IMR-90 (cell line): Measurements from ENCODE around the gene ADAM12. TPM values are rescaled to one million over a fixed set of nuclear protein-coding genes. Genes with fewer than 3 reads are reported as not detected.

ENCODE experiments used
- ATAC-seq: fragments of 200-7000 bp; cut with Tn5 transposase; 2 replicates; pipeline ENCODE4 v1.9.1; 2020; ENCODE audit warnings: low read depth, mild to moderate bottlenecking, moderate library complexity
- BruUV-seq: library from RNA; stranded (reverse); fragments of 400-500 nt; replicated peaks from 2 replicates; lab custom pipeline; 2021; lab: Mats Ljungman, UMichigan
- CTCF ChIA-PET: fragments of 300-600 bp; formaldehyde crosslinking; extraction: SDS; loops from one replicate; lab custom pipeline; 2021; ENCODE audit warnings: antibody characterized with exemption; lab: Yijun Ruan, JAX
- POLR2A ChIA-PET: fragments of 300-600 bp; sonication (Branson Sonifier 250); formaldehyde crosslinking; loops from one replicate; lab custom pipeline; 2022; ENCODE audit warnings: antibody characterized with exemption; ENCODE audit not compliant: unreplicated experiment; lab: Charles Lee
- DNase-seq: peaks from one replicate; pipeline ENCODE4 v3.0.0; 2013
- H2AFZ ChIP-seq: replicated peaks from 2 replicates; pipeline ENCODE3; 2013; ENCODE audit warnings: low read length, mild to moderate bottlenecking; ENCODE audit not compliant: poor library complexity
- H2AK5ac ChIP-seq: 2 replicates; pipeline ENCODE4 v1.6.1; 2013; ENCODE audit warnings: low read depth, low read length, inconsistent platforms
- H2AK9ac ChIP-seq: replicated peaks from 2 replicates; pipeline ENCODE3; 2013; ENCODE audit warnings: mild to moderate bottlenecking, low read depth, low read length, moderate library complexity; ENCODE audit not compliant: poor library complexity
- H2BK120ac ChIP-seq: 2 replicates; pipeline ENCODE4 v1.6.1; 2013; ENCODE audit warnings: low read depth, low read length, inconsistent platforms
- H2BK15ac ChIP-seq: 3 replicates; pipeline ENCODE4 v1.6.1; 2013; ENCODE audit warnings: low read depth, low read length, inconsistent platforms
- H2BK20ac ChIP-seq: 2 replicates; pipeline ENCODE4 v1.6.1; 2013; ENCODE audit warnings: low read depth, mild to moderate bottlenecking, inconsistent platforms, low read length, moderate library complexity
- H2BK5ac ChIP-seq: 2 replicates; pipeline ENCODE4 v1.6.1; 2013; ENCODE audit warnings: mild to moderate bottlenecking, low read depth, low read length, inconsistent platforms; ENCODE audit not compliant: poor library complexity, severe bottlenecking
- H3K14ac ChIP-seq: replicated peaks from 2 replicates; pipeline ENCODE4 v1.6.1; 2013; ENCODE audit warnings: low read depth, low read length, inconsistent platforms
- H3K18ac ChIP-seq: 2 replicates; pipeline ENCODE4 v1.6.1; 2013; ENCODE audit warnings: low read depth, low read length, control low read depth
- H3K23ac ChIP-seq: 2 replicates; pipeline ENCODE4 v1.6.1; 2013; ENCODE audit warnings: low read depth, low read length, inconsistent platforms
- H3K27ac ChIP-seq: 2 replicates; pipeline ENCODE4 v1.5.1; 2013; ENCODE audit warnings: mild to moderate bottlenecking, control low read depth, low read length; ENCODE audit not compliant: insufficient read depth
- H3K27me3 ChIP-seq: 2 replicates; pipeline ENCODE4 v1.6.1; 2013; ENCODE audit warnings: low read length; ENCODE audit not compliant: control insufficient read depth, insufficient read depth
- H3K36me3 ChIP-seq: 2 replicates; pipeline ENCODE4 v1.6.1; 2013; ENCODE audit warnings: low read length, mixed read lengths; ENCODE audit not compliant: control insufficient read depth, insufficient read depth
- H3K4ac ChIP-seq: 2 replicates; pipeline ENCODE4 v1.6.1; 2013; ENCODE audit warnings: low read depth, low read length, inconsistent platforms
- H3K4me1 ChIP-seq: 2 replicates; pipeline ENCODE4 v1.6.1; 2013; ENCODE audit warnings: low read length, mixed read lengths; ENCODE audit not compliant: control insufficient read depth, insufficient read depth
- H3K4me2 ChIP-seq: 2 replicates; pipeline ENCODE4 v1.6.1; 2013; ENCODE audit warnings: low read depth, mild to moderate bottlenecking, control low read depth, low read length, moderate library complexity
- H3K4me3 ChIP-seq: 2 replicates; pipeline ENCODE4 v1.5.1; 2013; ENCODE audit warnings: low read depth, mild to moderate bottlenecking, control low read depth, low read length, moderate library complexity; ENCODE audit not compliant: insufficient read depth
- H3K56ac ChIP-seq: 2 replicates; pipeline ENCODE4 v1.6.1; 2013; ENCODE audit warnings: low read length, inconsistent platforms; ENCODE audit not compliant: insufficient read depth; ENCODE audit errors: extremely low read depth
- H3K79me1 ChIP-seq, 2 experiments: 2 replicates each; pipeline ENCODE4 v1.6.1; 2013; ENCODE audit warnings: low read length in 2 of 2, inconsistent platforms in 1 of 2, low read depth in 1 of 2
- H3K9ac ChIP-seq: 2 replicates; pipeline ENCODE4 v1.6.1; 2013; ENCODE audit warnings: low read depth, low read length, control low read depth
- H3K9me1 ChIP-seq: 2 replicates; pipeline ENCODE4 v1.6.1; 2013; ENCODE audit warnings: low read length, inconsistent platforms; ENCODE audit not compliant: insufficient read depth
- H3K9me3 ChIP-seq: 2 replicates; pipeline ENCODE4 v1.6.1; 2013; ENCODE audit warnings: low read length; ENCODE audit not compliant: control insufficient read depth, insufficient read depth
- H4K20me1 ChIP-seq: 2 replicates; pipeline ENCODE4 v1.6.1; 2013; ENCODE audit warnings: low read length, inconsistent platforms; ENCODE audit not compliant: insufficient read depth
- H4K5ac ChIP-seq: 2 replicates; pipeline ENCODE4 v1.6.1; 2013; ENCODE audit warnings: mild to moderate bottlenecking, low read depth, low read length, control low read depth
- H4K8ac ChIP-seq, 2 experiments: 2 replicates each; pipeline ENCODE4 v1.6.1; 2013; ENCODE audit warnings: low read depth in 2 of 2, low read length in 2 of 2, control low read depth in 1 of 2, inconsistent platforms in 1 of 2
- H4K91ac ChIP-seq: 2 replicates; pipeline ENCODE4 v1.6.1; 2013; ENCODE audit warnings: low read depth, low read length, inconsistent platforms; ENCODE audit not compliant: insufficient read depth
- BHLHE40 ChIP-seq: fragments of 150-350 bp; IDR thresholded peaks from 2 replicates; pipeline ENCODE4 v1.6.1; 2016; ENCODE audit warnings: mild to moderate bottlenecking, low read depth, low read length
- ELK1 ChIP-seq: fragments of 150-350 bp; IDR thresholded peaks from 2 replicates; pipeline ENCODE4 v1.6.1; 2016; ENCODE audit warnings: low read depth, mild to moderate bottlenecking, low read length, moderate library complexity, borderline replicate concordance
- FOS ChIP-seq: fragments of 150-350 bp; IDR thresholded peaks from 2 replicates; pipeline ENCODE4 v1.6.1; 2016; ENCODE audit warnings: low read depth, low read length
- MAFK ChIP-seq: IDR thresholded peaks from 2 replicates; pipeline ENCODE4 v1.6.1; 2012; ENCODE audit warnings: low read depth, low read length, improper control_type of control experiment
- RFX5 ChIP-seq: IDR thresholded peaks from 2 replicates; pipeline ENCODE4 v1.8.0; 2012; ENCODE audit warnings: low read depth, mild to moderate bottlenecking, low read length, moderate library complexity
- USF2 ChIP-seq: fragments of 150-350 bp; IDR thresholded peaks from 2 replicates; pipeline ENCODE4 v1.6.1; 2017; ENCODE audit warnings: mild to moderate bottlenecking, antibody characterized with exemption, low read length, low read depth
- WGBS, 2 experiments: methylation state at CpG; one replicate each; pipeline versions ENCODE4 v1.1.5 to v1.1.7; 2013; ENCODE audit warnings: missing lambda C conversion rate in 2 of 2; ENCODE audit not compliant: insufficient read length in 1 of 2; ENCODE audit errors: extremely low coverage in 2 of 2; 5-methylcytosine and 5-hydroxymethylcytosine counted together
- dilution Hi-C: fragments of 300-500 bp; cut with HindIII; formaldehyde crosslinking; loops from one replicate; pipeline ENCODE4 v1.14.3; 2018; ENCODE audit warnings: low sequenced_read_pairs; ENCODE audit not compliant: unreplicated experiment
- in situ Hi-C: fragments of 300-500 bp; cut with MboI; formaldehyde crosslinking; loops from 3 replicates; pipeline ENCODE4 v1.14.3; 2019; ENCODE audit warnings: low sequenced_read_pairs, inconsistent platforms, mixed read lengths
- intact Hi-C: fragments of 100-400 bp; cut with micrococcal nuclease; formaldehyde crosslinking; loops from 2 replicates; pipeline ENCODE4 v1.10.0; 2022
- polyA plus RNA-seq, 3 experiments: library from polyadenylated mRNA; depleted of rRNA; stranded (reverse); fragments of >200 nt; gene quantifications; 2 replicates each; pipeline ENCODE4 v1.2.3, GENCODE V29; 2012; ENCODE audit warnings: low replicate concordance in 1 of 3
- total RNA-seq: library from RNA; depleted of rRNA; stranded (reverse); fragments of >200 nt; gene quantifications from 2 replicates; pipeline ENCODE4 v1.2.3, GENCODE V29; 2012

ADAM12 gene
- total and polyA plus RNA-seq, 2 of the 4 experiments (the other 2 are of a cell fraction) = 9.6 to 10.2 TPM

- Histone ChIP-seq H3K9me1 (peaks cover 11% of the 10 kb centered on the region), H4K91ac (no peak overlapping the region), H3K36me3 (no peaks in the 10 kb centered on the region), H2AK9ac (no peak overlapping the region), H4K20me1 (no peaks in the 10 kb centered on the region), H3K27me3 (no peaks in the 10 kb centered on the region), H2AK5ac (no peak overlapping the region), H3K23ac (no peak overlapping the region), H3K4me3 (no peak overlapping the region), H4K5ac (no peak overlapping the region), H3K14ac (no peak overlapping the region), H2BK15ac (no peak overlapping the region), H3K27ac (no peak overlapping the region), H4K8ac (no peak overlapping the region), H2AFZ (no peak overlapping the region), H3K18ac (no peak overlapping the region), H2BK5ac (no peak overlapping the region), H2BK20ac (no peak overlapping the region), H3K9me3 (no peaks in the 10 kb centered on the region), H3K9ac (no peak overlapping the region), H3K79me1 (no peaks in the 10 kb centered on the region), H3K56ac (no peak overlapping the region), H3K4ac (no peak overlapping the region), H2BK120ac (no peak overlapping the region), H3K4me2 (no peak overlapping the region), H3K4me1 (peaks cover 4% of the 10 kb centered on the region)
- ATAC-seq = no peak
- in situ Hi-C loops (no loop called here), dilution Hi-C loops (no loop called here), intact Hi-C loops (no loop called here)
- ChIA-PET POLR2A (no interaction called here), CTCF (no interaction called here)
- no peak for TF ChIP-seq FOS
- no peak for TF ChIP-seq ELK1
- no peak for TF ChIP-seq BHLHE40
- no peak for TF ChIP-seq RFX5
- no peak for TF ChIP-seq USF2
- no peak for TF ChIP-seq MAFK
- 84% methylated on average over 3 of the region's 7 CpGs; no CpG with 5 or more reads in 1 of the 2 experiments for WGBS, 2 experiments
- DNase-seq = no peak
- BruUV-seq = no TSS peak
Measured at GRCh38 chr10:126129026-126129425, 259.3 kb downstream of the ADAM12 start.
